Stimulated activated CD4-positive, alpha-beta T cell treated with anti-CD3 and anti-CD28 coated beads, Interleukin-4, amount 100 ng/mL, for 48 hours (primary cell): ENCODE measurements around the gene ZNF106.

Source experiments
- DNase-seq, 2 donors: peaks; one replicate each; pipeline ENCODE4 v3.0.0-alpha.2; 2020; ENCODE audit warnings: low read depth in 2 of 2

ZNF106 gene

DNA sequence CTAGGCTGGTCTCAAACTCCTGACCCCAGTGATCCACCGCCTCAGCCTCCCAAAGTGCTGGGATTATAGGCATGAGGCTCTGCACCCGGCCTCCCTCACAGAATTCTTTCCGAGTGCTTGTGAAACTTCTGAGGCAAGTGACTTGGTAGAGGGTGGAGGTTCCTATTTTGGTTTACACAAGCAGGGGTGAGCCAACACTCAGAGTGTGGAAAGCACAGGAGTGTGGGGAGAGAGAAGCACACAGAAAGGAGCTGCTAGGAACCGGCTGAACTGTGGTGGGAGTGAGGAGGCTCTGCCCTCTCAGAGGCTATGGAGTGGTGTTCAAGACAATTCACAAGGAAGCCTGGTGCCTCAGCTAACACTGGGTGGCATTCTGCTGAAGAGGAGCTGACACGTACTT lies 123.9 kb downstream of the ZNF106 start:
- DNase-seq = no peak

DNA sequence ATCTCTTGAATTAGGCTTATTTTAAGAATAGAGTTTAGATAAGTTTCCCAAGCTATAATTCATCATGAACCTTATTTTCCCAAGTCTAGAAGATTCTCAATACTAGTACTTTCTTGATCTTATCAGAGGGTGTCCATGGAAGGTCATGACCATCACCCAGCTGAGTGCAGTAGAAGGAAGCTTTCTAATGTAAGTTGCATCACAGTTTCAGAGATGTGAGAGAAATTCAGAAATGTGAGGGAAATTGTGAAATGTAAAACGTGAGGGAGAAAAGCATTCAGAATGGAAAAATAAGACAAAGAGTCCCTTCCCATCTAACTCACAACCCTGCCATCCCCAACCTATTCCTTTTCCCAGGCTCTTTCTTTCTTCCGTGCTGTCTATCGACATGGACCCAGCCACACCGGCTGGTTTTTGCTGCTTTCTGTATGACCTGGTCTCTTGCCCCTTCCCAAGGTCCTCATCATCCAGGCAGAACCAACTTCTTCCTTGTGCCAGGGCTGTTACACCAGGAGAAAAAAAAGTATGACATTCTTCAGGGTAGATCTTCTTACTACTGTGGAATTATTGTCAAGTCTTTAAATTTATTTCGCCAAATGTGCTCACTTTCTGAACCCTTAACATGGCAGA lies 124.9 kb downstream of the ZNF106 start:
- DNase-seq = no peak

DNA sequence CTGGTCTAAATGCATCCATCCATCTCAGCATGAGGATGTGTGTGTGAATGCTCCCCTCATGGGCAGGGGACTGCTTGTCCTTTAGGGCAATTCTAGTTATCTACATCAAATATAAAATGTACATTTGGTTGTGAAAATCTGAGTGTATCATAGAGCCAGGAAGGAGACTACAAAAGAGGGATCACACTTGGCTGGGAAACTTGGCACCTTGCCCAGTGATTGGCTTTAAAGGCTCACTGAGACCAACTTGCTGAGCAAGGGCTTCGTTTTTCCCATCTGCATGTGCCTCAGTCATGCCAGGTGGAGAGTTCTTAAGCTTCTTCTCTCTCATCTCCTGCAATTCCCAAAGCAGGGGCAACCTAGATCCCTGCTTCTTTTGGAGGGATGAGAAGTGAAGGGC lies 126.4 kb downstream of the ZNF106 start:
- DNase-seq = no peak

DNA sequence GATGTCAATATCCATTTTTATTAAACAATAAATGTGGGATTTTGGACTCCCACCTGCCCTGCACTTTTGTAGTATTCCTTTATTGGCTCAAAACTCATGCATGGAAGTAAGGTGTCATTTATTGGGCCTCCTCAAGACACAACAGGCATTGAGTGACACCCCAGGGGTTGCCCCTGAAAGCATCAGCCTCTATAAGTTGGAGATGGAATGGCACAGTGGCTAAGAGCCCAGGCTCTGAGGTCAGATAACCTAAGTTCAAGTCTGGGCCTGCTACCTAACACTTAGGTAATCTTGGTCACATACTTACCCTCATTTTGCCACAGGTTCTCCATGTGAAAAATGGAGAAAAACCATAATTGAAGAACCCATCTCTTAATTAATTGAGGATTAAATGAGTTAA lies 127.0 kb downstream of the ZNF106 start:
- no peak for DNase-seq

DNA sequence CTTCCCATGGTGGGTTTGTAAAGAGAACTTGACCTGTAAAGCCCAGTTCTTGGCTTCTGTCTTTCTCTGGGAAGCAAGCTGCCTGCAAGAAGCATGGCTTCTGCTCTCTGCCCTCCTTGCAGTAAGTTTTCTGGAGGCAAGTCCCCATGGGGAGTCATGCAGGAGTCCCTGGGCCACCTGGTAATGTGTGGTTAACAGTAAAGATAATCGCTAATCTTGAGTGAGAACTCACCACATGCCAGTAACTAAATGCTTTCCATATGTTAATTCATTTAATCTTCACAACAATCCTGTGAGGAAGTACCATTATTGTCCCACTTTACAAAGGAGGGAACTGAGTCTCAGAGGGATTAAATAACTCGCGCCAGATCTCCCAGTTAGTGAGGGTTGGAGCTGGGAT lies 127.5 kb downstream of the ZNF106 start:
- no peak for DNase-seq
